ENCODE results near the gene ADORA1. TPM values are rescaled to one million over a fixed set of nuclear protein-coding genes. Genes with fewer than 3 reads are reported as not detected.

ADORA1 gene
- total and polyA plus RNA-seq, 4 donors: 0.33 to 1.1 (median 0.37) TPM

GRCh38 chr1:203174324-203174985 is 46.9 kb downstream of the ADORA1 start:
- 90% methylated on average over 12 of the region's 12 CpGs for WGBS
- no peaks in the 10 kb centered on the region for H3K4me1 ChIP-seq (ENCODE audit: control insufficient read depth in 4 of 4, insufficient read depth in 4 of 4, low read length in 3 of 4)
- TF ChIP-seq, protein P1, sequence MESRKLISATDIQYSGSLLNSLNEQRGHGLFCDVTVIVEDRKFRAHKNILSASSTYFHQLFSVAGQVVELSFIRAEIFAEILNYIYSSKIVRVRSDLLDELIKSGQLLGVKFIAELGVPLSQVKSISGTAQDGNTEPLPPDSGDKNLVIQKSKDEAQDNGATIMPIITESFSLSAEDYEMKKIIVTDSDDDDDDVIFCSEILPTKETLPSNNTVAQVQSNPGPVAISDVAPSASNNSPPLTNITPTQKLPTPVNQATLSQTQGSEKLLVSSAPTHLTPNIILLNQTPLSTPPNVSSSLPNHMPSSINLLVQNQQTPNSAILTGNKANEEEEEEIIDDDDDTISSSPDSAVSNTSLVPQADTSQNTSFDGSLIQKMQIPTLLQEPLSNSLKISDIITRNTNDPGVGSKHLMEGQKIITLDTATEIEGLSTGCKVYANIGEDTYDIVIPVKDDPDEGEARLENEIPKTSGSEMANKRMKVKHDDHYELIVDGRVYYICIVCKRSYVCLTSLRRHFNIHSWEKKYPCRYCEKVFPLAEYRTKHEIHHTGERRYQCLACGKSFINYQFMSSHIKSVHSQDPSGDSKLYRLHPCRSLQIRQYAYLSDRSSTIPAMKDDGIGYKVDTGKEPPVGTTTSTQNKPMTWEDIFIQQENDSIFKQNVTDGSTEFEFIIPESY (IDR thresholded peaks at IDR 0.05): no peak
- no peak for TF ChIP-seq RAD21 (IDR thresholded peaks at IDR 0.05)
- TF ChIP-seq EGR1 (IDR thresholded peaks at IDR 0.05; ENCODE audit: low read depth in 2 of 2): no peak
- TF ChIP-seq ATF3 (IDR thresholded peaks at IDR 0.05): no peak
- no peak for DNase-seq (ENCODE audit: low spot score)
- no peaks in the 10 kb centered on the region for H3K27me3 ChIP-seq (ENCODE audit: control insufficient read depth in 4 of 4, insufficient read depth in 4 of 4, low read length in 3 of 4)
- no peaks in the 10 kb centered on the region for H3K36me3 ChIP-seq (ENCODE audit: control insufficient read depth in 4 of 4, insufficient read depth in 3 of 4, low read depth in 1 of 4, low read length in 3 of 4)
- no peaks in the 10 kb centered on the region for H3K9me3 ChIP-seq (ENCODE audit: control insufficient read depth in 4 of 4, low read length in 3 of 4)
- H3K4me3 ChIP-seq (ENCODE audit: low read depth in 1 of 3, low read length in 3 of 3): no peak overlapping the region
- H3K9ac ChIP-seq (ENCODE audit: low read depth in 1 of 2, low read length in 2 of 2): no peak overlapping the region
- H3K27ac ChIP-seq (ENCODE audit: low read depth in 1 of 2, low read length in 2 of 2): no peak overlapping the region

DNA sequence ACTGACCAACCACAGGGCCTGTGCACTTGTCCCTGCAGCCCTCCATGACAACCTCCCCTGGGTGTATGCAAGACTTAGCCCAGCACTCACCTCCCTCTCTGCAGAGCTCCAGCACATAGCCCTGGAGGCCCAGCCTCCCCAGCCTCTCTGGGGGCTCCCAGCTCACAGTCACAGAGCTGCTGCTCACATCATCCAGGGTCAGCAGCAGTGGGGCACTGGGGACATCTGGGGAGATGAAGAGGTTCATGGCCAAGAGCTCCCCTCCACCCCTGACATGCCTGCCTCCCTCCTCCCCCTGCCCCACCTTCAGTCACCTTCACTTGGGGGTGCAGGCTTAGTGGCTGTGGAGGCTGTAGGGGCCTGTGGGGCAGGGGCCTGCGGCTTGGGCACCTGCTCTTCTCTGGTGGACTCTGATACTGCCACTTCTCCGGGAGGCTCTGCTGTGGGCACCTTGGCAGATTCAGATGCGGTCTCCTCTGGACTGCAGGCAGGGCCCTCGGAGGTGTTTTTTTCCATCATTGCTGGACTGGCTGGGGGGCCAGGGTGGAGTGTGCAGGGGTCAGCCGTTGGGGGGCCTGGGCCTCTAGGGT is 47.8 kb downstream of the ADORA1 start, which contains the start of gene MYBPH:
Gene MYBPH, minus strand, starts transcription at position 590 of the 590 bp plus-strand sequence. Its CDS starts 71 bp downstream, at position 519.
- 76% methylated on average over 5 of the region's 5 CpGs for WGBS

More for the DNA sequence above, 47.8 kb downstream of the ADORA1 start, which contains the start of gene MYBPH:
- no peaks in the 10 kb centered on the region for H3K4me1 ChIP-seq (ENCODE audit: control insufficient read depth in 4 of 4, insufficient read depth in 4 of 4, low read length in 3 of 4)
- no peak within 1 kb of the TSS for H3K27ac ChIP-seq (ENCODE audit: low read depth in 1 of 2, low read length in 2 of 2)
- DNase-seq (ENCODE audit: low spot score): no peak
- TF ChIP-seq MAX (IDR thresholded peaks at IDR 0.05) (no peak), RXRA (IDR thresholded peaks at IDR 0.05) (no peak), EGR1 (IDR thresholded peaks at IDR 0.05; ENCODE audit: low read depth in 2 of 2) (no peak), REST (IDR thresholded peaks at IDR 0.05) (no peak)
- no peak within 1 kb of the TSS for H3K9ac ChIP-seq (ENCODE audit: low read depth in 1 of 2, low read length in 2 of 2)
- H3K27me3 ChIP-seq (ENCODE audit: control insufficient read depth in 4 of 4, insufficient read depth in 4 of 4, low read length in 3 of 4): no peaks in the 10 kb centered on the region
- no peaks in the 10 kb centered on the region for H3K9me3 ChIP-seq (ENCODE audit: control insufficient read depth in 4 of 4, low read length in 3 of 4)
- no peak within 1 kb of the TSS for H3K4me3 ChIP-seq (ENCODE audit: low read depth in 1 of 3, low read length in 3 of 3)
- H3K36me3 ChIP-seq (ENCODE audit: control insufficient read depth in 4 of 4, insufficient read depth in 3 of 4, low read depth in 1 of 4, low read length in 3 of 4): no peaks in the 10 kb centered on the region
